ENCODE measurements around the gene CHTOP.

Gene CHTOP

GRCh38 chr1:153687346-153688125 is 53.7 kb downstream of the CHTOP start:
- TF ChIP-seq CTCF (IDR thresholded peaks at IDR 0.05; ENCODE audit: poor library complexity, severe bottlenecking): no peak
- H3K27me3 ChIP-seq (ENCODE audit: insufficient read depth, poor library complexity, severe bottlenecking): no peaks in the 10 kb centered on the region
- no peak for DNase-seq (ENCODE audit: low spot score)
- H3K36me3 ChIP-seq (ENCODE audit: low read depth): no peaks in the 10 kb centered on the region
- no peak overlapping the region for H3K4me3 ChIP-seq (ENCODE audit: severe bottlenecking)
- H3K4me1 ChIP-seq (ENCODE audit: insufficient read depth, poor library complexity, severe bottlenecking): no peaks in the 10 kb centered on the region
- ATAC-seq (ENCODE audit: low read depth): no peak
- no peaks in the 10 kb centered on the region for H3K9me3 ChIP-seq (ENCODE audit: severe bottlenecking)
- no peak overlapping the region for H3K27ac ChIP-seq (ENCODE audit: poor library complexity, severe bottlenecking)

GRCh38 chr1:153688276-153688675 is 54.4 kb downstream of the CHTOP start:
- no peaks in the 10 kb centered on the region for H3K36me3 ChIP-seq (ENCODE audit: low read depth)
- DNase-seq (ENCODE audit: low spot score) (no peak), ATAC-seq (ENCODE audit: low read depth) (no peak)
- no peak overlapping the region for H3K4me3 ChIP-seq (ENCODE audit: severe bottlenecking)
- no peak overlapping the region for H3K27ac ChIP-seq (ENCODE audit: poor library complexity, severe bottlenecking)
- H3K27me3 ChIP-seq (ENCODE audit: insufficient read depth, poor library complexity, severe bottlenecking): no peaks in the 10 kb centered on the region
- H3K9me3 ChIP-seq (ENCODE audit: severe bottlenecking): no peaks in the 10 kb centered on the region
- no peak for TF ChIP-seq CTCF (IDR thresholded peaks at IDR 0.05; ENCODE audit: poor library complexity, severe bottlenecking)
- no peaks in the 10 kb centered on the region for H3K4me1 ChIP-seq (ENCODE audit: insufficient read depth, poor library complexity, severe bottlenecking)

GRCh38 chr1:153688736-153689328 is 55.0 kb downstream of the CHTOP start:
- DNase-seq (ENCODE audit: low spot score) (no peak), ATAC-seq (ENCODE audit: low read depth) (no peak)
- no peak overlapping the region for H3K27ac ChIP-seq (ENCODE audit: poor library complexity, severe bottlenecking)
- H3K4me3 ChIP-seq (ENCODE audit: severe bottlenecking): no peak overlapping the region
- H3K36me3 ChIP-seq (ENCODE audit: low read depth): no peaks in the 10 kb centered on the region
- H3K9me3 ChIP-seq (ENCODE audit: severe bottlenecking): no peaks in the 10 kb centered on the region
- no peaks in the 10 kb centered on the region for H3K27me3 ChIP-seq (ENCODE audit: insufficient read depth, poor library complexity, severe bottlenecking)
- H3K4me1 ChIP-seq (ENCODE audit: insufficient read depth, poor library complexity, severe bottlenecking): no peaks in the 10 kb centered on the region
- TF ChIP-seq CTCF (IDR thresholded peaks at IDR 0.05; ENCODE audit: poor library complexity, severe bottlenecking): no peak

- no peaks in the 10 kb centered on the region for H3K9me3 ChIP-seq (ENCODE audit: severe bottlenecking)
- H3K4me1 ChIP-seq (ENCODE audit: insufficient read depth, poor library complexity, severe bottlenecking): no peaks in the 10 kb centered on the region
- no peak overlapping the region for H3K4me3 ChIP-seq (ENCODE audit: severe bottlenecking)
- H3K36me3 ChIP-seq (ENCODE audit: low read depth): no peaks in the 10 kb centered on the region
- DNase-seq (ENCODE audit: low spot score): no peak
- no peak for TF ChIP-seq CTCF (IDR thresholded peaks at IDR 0.05; ENCODE audit: poor library complexity, severe bottlenecking)
- no peak overlapping the region for H3K27ac ChIP-seq (ENCODE audit: poor library complexity, severe bottlenecking)
- no peaks in the 10 kb centered on the region for H3K27me3 ChIP-seq (ENCODE audit: insufficient read depth, poor library complexity, severe bottlenecking)
- no peak; the same call in 1 of the 3 replicates for ATAC-seq (ENCODE audit: low read depth)
Measured at GRCh38 chr1:153693466-153693865, 59.6 kb downstream of the CHTOP start.
